Body of pancreas (tissue), 4 donors: ENCODE measurements around the gene MKRN2.

Source experiments
- CTCF ChIP-seq, 7 experiments: fragments of 450-650 bp in 4 of 7; fragments of 200-600 bp in 3 of 7; sonication (generic) in 3 of 7; IDR thresholded peaks; one replicate each; pipeline ENCODE4 v1.5.1; 2016 to 2019; ENCODE audit warnings: antibody characterized with exemption in 7 of 7
- POLR2A ChIP-seq, 3 donors: fragments of 450-650 bp; IDR thresholded peaks; one replicate each; pipeline ENCODE4 v1.6.1; 2016; ENCODE audit warnings: antibody characterized with exemption in 3 of 3, mild to moderate bottlenecking in 2 of 3

GRCh38 chr3:12571986-12572385, 15.1 kb downstream of the MKRN2 start:
- TF ChIP-seq CTCF (IDR thresholded peaks at IDR 0.05) (no peak), POLR2A (IDR thresholded peaks at IDR 0.05) (no peak)
